GM12878 (cell line): ENCODE measurements around the gene RNF166.

Source experiments
- CTCF ChIP-seq, 3 experiments: IDR thresholded peaks in 2 of 3; conservative IDR thresholded peaks in 1 of 3; 2 replicates each; pipeline ENCODE4 v1.5.1; 2011; ENCODE audit warnings: low read depth in 3 of 3, low read length in 3 of 3, mild to moderate bottlenecking in 3 of 3, control low read depth in 2 of 3, moderate library complexity in 2 of 3, inconsistent platforms in 1 of 3, mixed read lengths in 1 of 3; ENCODE audit not compliant: control insufficient read depth in 2 of 3, insufficient read depth in 1 of 3; ENCODE audit errors: extremely low read depth in 1 of 3
- KDM1A ChIP-seq: fragments of 200-600 bp; sonication (generic); IDR thresholded peaks from 2 replicates; pipeline ENCODE4 v1.6.1; 2016; ENCODE audit warnings: borderline replicate concordance
- MAX ChIP-seq: IDR thresholded peaks from 2 replicates; pipeline ENCODE4 v1.6.1; 2012; ENCODE audit warnings: low read depth, low read length, improper control_type of control experiment
- NFXL1 ChIP-seq: fragments of 450-650 bp; IDR thresholded peaks from 2 replicates; pipeline ENCODE4 v1.6.1; 2017; ENCODE audit warnings: antibody characterized with exemption, mild to moderate bottlenecking, borderline replicate concordance
- NR2C2 ChIP-seq: IDR thresholded peaks from 2 replicates; pipeline ENCODE4 v1.6.1; 2011; ENCODE audit warnings: borderline replicate concordance, low read depth; ENCODE audit not compliant: control insufficient read depth, insufficient read length
- POLR2A ChIP-seq: IDR thresholded peaks from 2 replicates; pipeline ENCODE4 v1.6.1; 2011; ENCODE audit warnings: low read depth, mild to moderate bottlenecking, low read length
- POLR2AphosphoS5 ChIP-seq: IDR thresholded peaks from 2 replicates; pipeline ENCODE4 v1.6.1; 2011; ENCODE audit warnings: mild to moderate bottlenecking, low read length, inconsistent platforms
- TF ChIP-seq, protein P1 (sequence below): IDR thresholded peaks from 2 replicates; pipeline ENCODE4 v1.6.1; 2012; ENCODE audit warnings: low read depth, low read length, improper control_type of control experiment

GRCh38 chr16:88732961-88733294, 26.7 kb upstream of the RNF166 start:
- no peak for TF ChIP-seq NFXL1
- no peak for TF ChIP-seq MAX
- TF ChIP-seq POLR2A, result peak; percentile 33; the same call in 1 of the 2 replicates
- TF ChIP-seq, protein P1, sequence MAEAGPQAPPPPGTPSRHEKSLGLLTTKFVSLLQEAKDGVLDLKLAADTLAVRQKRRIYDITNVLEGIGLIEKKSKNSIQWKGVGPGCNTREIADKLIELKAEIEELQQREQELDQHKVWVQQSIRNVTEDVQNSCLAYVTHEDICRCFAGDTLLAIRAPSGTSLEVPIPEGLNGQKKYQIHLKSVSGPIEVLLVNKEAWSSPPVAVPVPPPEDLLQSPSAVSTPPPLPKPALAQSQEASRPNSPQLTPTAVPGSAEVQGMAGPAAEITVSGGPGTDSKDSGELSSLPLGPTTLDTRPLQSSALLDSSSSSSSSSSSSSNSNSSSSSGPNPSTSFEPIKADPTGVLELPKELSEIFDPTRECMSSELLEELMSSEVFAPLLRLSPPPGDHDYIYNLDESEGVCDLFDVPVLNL, result no peak
- no peak for TF ChIP-seq CTCF (IDR thresholded peaks at IDR 0.05 in 2 of 3, conservative IDR thresholded peaks at IDR 0.05 in 1 of 3; ENCODE audit: control insufficient read depth in 2 of 3, extremely low read depth in 1 of 3, insufficient read depth in 1 of 3, low read depth in 3 of 3, low read length in 3 of 3)
- no peak for TF ChIP-seq NR2C2
- no peak for TF ChIP-seq POLR2AphosphoS5
- TF ChIP-seq KDM1A, result no peak
